HEK293 (cell line): ENCODE measurements around the gene GHDC.
A peak's percentile ranks its signal among the peaks of the same experiment; 100 is the strongest.

Experiments used
- HOXA7 ChIP-seq: sonication (generic); formaldehyde crosslinking; IDR thresholded peaks from 2 replicates; pipeline ENCODE4 v1.8.1; 2022; ENCODE audit warnings: missing genetic modification reagents, borderline replicate concordance
- KLF7 ChIP-seq: fragments of 450-650 bp; formaldehyde crosslinking; IDR thresholded peaks from 2 replicates; pipeline ENCODE4 v1.5.1; 2016; ENCODE audit warnings: missing biosample characterization, missing genetic modification characterization, borderline replicate concordance
- MZF1 ChIP-seq: fragments of 450-650 bp; formaldehyde crosslinking; IDR thresholded peaks from 2 replicates; pipeline ENCODE4 v1.5.1; 2017; ENCODE audit warnings: missing biosample characterization, missing genetic modification characterization, borderline replicate concordance
- PRDM1 ChIP-seq: fragments of 450-650 bp; formaldehyde crosslinking; IDR thresholded peaks from 2 replicates; pipeline ENCODE4; 2016; ENCODE audit warnings: missing biosample characterization, missing genetic modification characterization
- RBAK ChIP-seq: fragments of 450-650 bp; formaldehyde crosslinking; IDR thresholded peaks from 2 replicates; pipeline ENCODE4 v1.5.1; 2016; ENCODE audit warnings: missing biosample characterization, missing genetic modification characterization
- ZBTB17 ChIP-seq: fragments of 450-650 bp; formaldehyde crosslinking; IDR thresholded peaks from 2 replicates; pipeline ENCODE4 v1.5.1; 2016; ENCODE audit warnings: missing biosample characterization, missing genetic modification characterization
- ZBTB20 ChIP-seq: fragments of 450-650 bp; formaldehyde crosslinking; IDR thresholded peaks from 2 replicates; pipeline ENCODE4 v1.5.1; 2016; ENCODE audit warnings: missing biosample characterization, missing genetic modification characterization
- ZFP3 ChIP-seq: fragments of 450-650 bp; formaldehyde crosslinking; IDR thresholded peaks from 2 replicates; pipeline ENCODE4 v1.5.1; 2016; ENCODE audit warnings: low read depth, missing biosample characterization, missing genetic modification characterization
- ZFP41 ChIP-seq: fragments of 450-650 bp; formaldehyde crosslinking; IDR thresholded peaks from 2 replicates; pipeline ENCODE4 v1.5.1; 2016; ENCODE audit warnings: missing biosample characterization, missing genetic modification characterization, borderline replicate concordance
- ZNF114 ChIP-seq: fragments of 450-650 bp; formaldehyde crosslinking; IDR thresholded peaks from 2 replicates; pipeline ENCODE4 v1.5.0; 2017; ENCODE audit warnings: missing biosample characterization, missing genetic modification characterization
- ZNF133 ChIP-seq: fragments of 450-650 bp; formaldehyde crosslinking; IDR thresholded peaks from 2 replicates; pipeline ENCODE4 v1.5.1; 2016; ENCODE audit warnings: missing biosample characterization, missing genetic modification characterization
- ZNF140 ChIP-seq: fragments of 450-650 bp; formaldehyde crosslinking; IDR thresholded peaks from 2 replicates; pipeline ENCODE4 v1.5.1; 2016; ENCODE audit warnings: missing biosample characterization, missing genetic modification characterization
- ZNF19 ChIP-seq: fragments of 450-650 bp; formaldehyde crosslinking; IDR thresholded peaks from 2 replicates; pipeline ENCODE4; 2016; ENCODE audit warnings: missing biosample characterization, missing genetic modification characterization, low read depth
- ZNF221 ChIP-seq: fragments of 450-650 bp; formaldehyde crosslinking; IDR thresholded peaks from 2 replicates; pipeline ENCODE4 v1.5.1; 2017; ENCODE audit warnings: missing biosample characterization, missing genetic modification characterization, borderline replicate concordance
- ZNF23 ChIP-seq: fragments of 450-650 bp; formaldehyde crosslinking; IDR thresholded peaks from 2 replicates; pipeline ENCODE4 v1.5.1; 2016; ENCODE audit warnings: missing biosample characterization, missing genetic modification characterization, borderline replicate concordance
- ZNF341 ChIP-seq: fragments of 450-650 bp; formaldehyde crosslinking; IDR thresholded peaks from 2 replicates; pipeline ENCODE4; 2016; ENCODE audit warnings: low read depth, missing biosample characterization, missing genetic modification characterization
- ZNF354C ChIP-seq: fragments of 450-650 bp; formaldehyde crosslinking; IDR thresholded peaks from 2 replicates; pipeline ENCODE4 v1.5.1; 2016; ENCODE audit warnings: missing biosample characterization, missing genetic modification characterization, low read depth, borderline replicate concordance
- ZNF416 ChIP-seq: fragments of 450-650 bp; formaldehyde crosslinking; IDR thresholded peaks from 2 replicates; pipeline ENCODE4 v1.5.1; 2016; ENCODE audit warnings: missing biosample characterization, missing genetic modification characterization
- ZNF48 ChIP-seq: fragments of 450-650 bp; formaldehyde crosslinking; IDR thresholded peaks from 2 replicates; pipeline ENCODE4 v1.5.1; 2016; ENCODE audit warnings: missing biosample characterization, missing genetic modification characterization
- ZNF561 ChIP-seq: fragments of 450-650 bp; IDR thresholded peaks from 2 replicates; pipeline ENCODE4 v1.5.1; 2018; ENCODE audit warnings: missing biosample characterization, missing genetic modification characterization, borderline replicate concordance
- ZNF596 ChIP-seq: fragments of 450-650 bp; IDR thresholded peaks from 2 replicates; pipeline ENCODE4 v1.5.0; 2018; ENCODE audit warnings: missing biosample characterization, mild to moderate bottlenecking, missing genetic modification characterization, moderate library complexity
- ZNF654 ChIP-seq: fragments of 450-650 bp; formaldehyde crosslinking; IDR thresholded peaks from 2 replicates; pipeline ENCODE4 v1.5.1; 2016; ENCODE audit warnings: low read depth, missing biosample characterization, missing genetic modification characterization
- ZNF658 ChIP-seq: fragments of 450-650 bp; formaldehyde crosslinking; IDR thresholded peaks from 2 replicates; pipeline ENCODE4; 2016; ENCODE audit warnings: missing biosample characterization, missing genetic modification characterization
- ZNF76 ChIP-seq: fragments of 450-650 bp; formaldehyde crosslinking; IDR thresholded peaks from 2 replicates; pipeline ENCODE4; 2016; ENCODE audit warnings: low read depth, missing biosample characterization, missing genetic modification characterization, borderline replicate concordance
- ZNF776 ChIP-seq: fragments of 450-650 bp; formaldehyde crosslinking; IDR thresholded peaks from 2 replicates; pipeline ENCODE4 v1.5.0; 2017; ENCODE audit warnings: missing biosample characterization, missing genetic modification characterization, borderline replicate concordance
- TF ChIP-seq, protein P1 (sequence below): fragments of 450-650 bp; formaldehyde crosslinking; IDR thresholded peaks from 2 replicates; pipeline ENCODE4 v1.5.1; 2016; ENCODE audit warnings: missing biosample characterization, missing genetic modification characterization
- TF ChIP-seq, protein P2 (sequence below): fragments of 450-650 bp; formaldehyde crosslinking; IDR thresholded peaks from 2 replicates; pipeline ENCODE4 v1.5.1; 2016; ENCODE audit warnings: missing biosample characterization, missing genetic modification characterization
- TF ChIP-seq, protein P3 (sequence below): fragments of 450-650 bp; formaldehyde crosslinking; IDR thresholded peaks from 2 replicates; pipeline ENCODE4 v1.5.1; 2016; ENCODE audit warnings: missing biosample characterization, missing genetic modification characterization
- TF ChIP-seq, protein P4 (sequence below): fragments of 450-650 bp; formaldehyde crosslinking; IDR thresholded peaks from 2 replicates; pipeline ENCODE4 v1.5.1; 2017; ENCODE audit warnings: missing biosample characterization, missing genetic modification characterization
- TF ChIP-seq, protein P5 (sequence below): fragments of 450-650 bp; formaldehyde crosslinking; IDR thresholded peaks from 2 replicates; pipeline ENCODE4 v1.5.1; 2016; ENCODE audit warnings: missing biosample characterization, missing genetic modification characterization
- TF ChIP-seq, protein P6 (sequence below): fragments of 450-650 bp; formaldehyde crosslinking; IDR thresholded peaks from 2 replicates; pipeline ENCODE4 v1.5.1; 2017; ENCODE audit warnings: missing biosample characterization, missing genetic modification characterization

The GHDC gene

DNA sequence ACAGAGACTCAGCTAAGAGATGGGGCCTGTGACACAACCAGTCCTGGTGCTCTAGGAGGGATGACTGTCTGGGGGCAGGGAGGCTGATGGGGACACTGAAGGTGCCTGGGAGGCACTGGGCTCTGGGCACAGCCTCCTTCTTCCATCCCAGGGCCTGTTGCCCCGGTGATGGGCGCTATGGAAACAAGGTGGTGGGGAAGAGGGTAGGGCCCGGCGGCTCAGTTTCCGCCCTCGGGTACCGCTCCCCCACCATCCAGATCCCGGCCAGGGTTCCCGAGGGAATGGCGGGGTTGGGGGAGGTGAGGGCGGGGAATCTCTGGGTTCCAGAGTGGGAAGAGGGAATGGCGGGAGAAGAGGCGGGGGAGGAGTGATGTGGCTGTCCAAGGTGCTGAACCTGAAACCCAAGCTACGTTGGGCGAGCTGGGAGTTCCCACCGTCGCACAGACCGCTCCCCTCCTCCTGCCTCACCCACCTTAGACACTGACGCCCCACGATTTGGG is 14.3 kb downstream of the GHDC start (continued):
- peak; percentile 38 for TF ChIP-seq ZNF341 (tag by site-specific recombination)
- TF ChIP-seq HOXA7 (CRISPR knock-in tag): no peak
- no peak for TF ChIP-seq ZNF561 (tag by site-specific recombination)
- TF ChIP-seq, protein P1, sequence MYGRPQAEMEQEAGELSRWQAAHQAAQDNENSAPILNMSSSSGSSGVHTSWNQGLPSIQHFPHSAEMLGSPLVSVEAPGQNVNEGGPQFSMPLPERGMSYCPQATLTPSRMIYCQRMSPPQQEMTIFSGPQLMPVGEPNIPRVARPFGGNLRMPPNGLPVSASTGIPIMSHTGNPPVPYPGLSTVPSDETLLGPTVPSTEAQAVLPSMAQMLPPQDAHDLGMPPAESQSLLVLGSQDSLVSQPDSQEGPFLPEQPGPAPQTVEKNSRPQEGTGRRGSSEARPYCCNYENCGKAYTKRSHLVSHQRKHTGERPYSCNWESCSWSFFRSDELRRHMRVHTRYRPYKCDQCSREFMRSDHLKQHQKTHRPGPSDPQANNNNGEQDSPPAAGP (tag by site-specific recombination): peak; percentile 88
- TF ChIP-seq RBAK (tag by site-specific recombination): no peak
- TF ChIP-seq ZNF23 (tag by site-specific recombination): no peak
- no peak for TF ChIP-seq ZNF354C (tag by site-specific recombination)
- TF ChIP-seq ZNF416 (tag by site-specific recombination): no peak
- TF ChIP-seq, protein P2, sequence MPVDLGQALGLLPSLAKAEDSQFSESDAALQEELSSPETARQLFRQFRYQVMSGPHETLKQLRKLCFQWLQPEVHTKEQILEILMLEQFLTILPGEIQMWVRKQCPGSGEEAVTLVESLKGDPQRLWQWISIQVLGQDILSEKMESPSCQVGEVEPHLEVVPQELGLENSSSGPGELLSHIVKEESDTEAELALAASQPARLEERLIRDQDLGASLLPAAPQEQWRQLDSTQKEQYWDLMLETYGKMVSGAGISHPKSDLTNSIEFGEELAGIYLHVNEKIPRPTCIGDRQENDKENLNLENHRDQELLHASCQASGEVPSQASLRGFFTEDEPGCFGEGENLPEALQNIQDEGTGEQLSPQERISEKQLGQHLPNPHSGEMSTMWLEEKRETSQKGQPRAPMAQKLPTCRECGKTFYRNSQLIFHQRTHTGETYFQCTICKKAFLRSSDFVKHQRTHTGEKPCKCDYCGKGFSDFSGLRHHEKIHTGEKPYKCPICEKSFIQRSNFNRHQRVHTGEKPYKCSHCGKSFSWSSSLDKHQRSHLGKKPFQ (tag by site-specific recombination): no peak
- no peak for TF ChIP-seq ZNF654 (tag by site-specific recombination)
- TF ChIP-seq ZNF221 (tag by site-specific recombination): no peak
- TF ChIP-seq ZNF114: no peak
- TF ChIP-seq ZFP3 (tag by site-specific recombination): no peak
- TF ChIP-seq, protein P3, sequence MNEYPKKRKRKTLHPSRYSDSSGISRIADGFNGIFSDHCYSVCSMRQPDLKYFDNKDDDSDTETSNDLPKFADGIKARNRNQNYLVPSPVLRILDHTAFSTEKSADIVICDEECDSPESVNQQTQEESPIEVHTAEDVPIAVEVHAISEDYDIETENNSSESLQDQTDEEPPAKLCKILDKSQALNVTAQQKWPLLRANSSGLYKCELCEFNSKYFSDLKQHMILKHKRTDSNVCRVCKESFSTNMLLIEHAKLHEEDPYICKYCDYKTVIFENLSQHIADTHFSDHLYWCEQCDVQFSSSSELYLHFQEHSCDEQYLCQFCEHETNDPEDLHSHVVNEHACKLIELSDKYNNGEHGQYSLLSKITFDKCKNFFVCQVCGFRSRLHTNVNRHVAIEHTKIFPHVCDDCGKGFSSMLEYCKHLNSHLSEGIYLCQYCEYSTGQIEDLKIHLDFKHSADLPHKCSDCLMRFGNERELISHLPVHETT: no peak
- TF ChIP-seq, protein P4, sequence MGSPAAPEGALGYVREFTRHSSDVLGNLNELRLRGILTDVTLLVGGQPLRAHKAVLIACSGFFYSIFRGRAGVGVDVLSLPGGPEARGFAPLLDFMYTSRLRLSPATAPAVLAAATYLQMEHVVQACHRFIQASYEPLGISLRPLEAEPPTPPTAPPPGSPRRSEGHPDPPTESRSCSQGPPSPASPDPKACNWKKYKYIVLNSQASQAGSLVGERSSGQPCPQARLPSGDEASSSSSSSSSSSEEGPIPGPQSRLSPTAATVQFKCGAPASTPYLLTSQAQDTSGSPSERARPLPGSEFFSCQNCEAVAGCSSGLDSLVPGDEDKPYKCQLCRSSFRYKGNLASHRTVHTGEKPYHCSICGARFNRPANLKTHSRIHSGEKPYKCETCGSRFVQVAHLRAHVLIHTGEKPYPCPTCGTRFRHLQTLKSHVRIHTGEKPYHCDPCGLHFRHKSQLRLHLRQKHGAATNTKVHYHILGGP (tag by site-specific recombination): no peak
- TF ChIP-seq ZNF776 (tag by site-specific recombination): no peak
- TF ChIP-seq ZNF76 (tag by site-specific recombination): no peak
- TF ChIP-seq ZNF140 (tag by site-specific recombination): no peak
- TF ChIP-seq ZNF658 (tag by site-specific recombination): no peak
- no peak for TF ChIP-seq ZFP41 (tag by site-specific recombination)
- no peak for TF ChIP-seq ZBTB20 (tag by site-specific recombination)
- TF ChIP-seq ZNF48: no peak
- TF ChIP-seq ZNF596 (tag by site-specific recombination): no peak
- TF ChIP-seq, protein P5, sequence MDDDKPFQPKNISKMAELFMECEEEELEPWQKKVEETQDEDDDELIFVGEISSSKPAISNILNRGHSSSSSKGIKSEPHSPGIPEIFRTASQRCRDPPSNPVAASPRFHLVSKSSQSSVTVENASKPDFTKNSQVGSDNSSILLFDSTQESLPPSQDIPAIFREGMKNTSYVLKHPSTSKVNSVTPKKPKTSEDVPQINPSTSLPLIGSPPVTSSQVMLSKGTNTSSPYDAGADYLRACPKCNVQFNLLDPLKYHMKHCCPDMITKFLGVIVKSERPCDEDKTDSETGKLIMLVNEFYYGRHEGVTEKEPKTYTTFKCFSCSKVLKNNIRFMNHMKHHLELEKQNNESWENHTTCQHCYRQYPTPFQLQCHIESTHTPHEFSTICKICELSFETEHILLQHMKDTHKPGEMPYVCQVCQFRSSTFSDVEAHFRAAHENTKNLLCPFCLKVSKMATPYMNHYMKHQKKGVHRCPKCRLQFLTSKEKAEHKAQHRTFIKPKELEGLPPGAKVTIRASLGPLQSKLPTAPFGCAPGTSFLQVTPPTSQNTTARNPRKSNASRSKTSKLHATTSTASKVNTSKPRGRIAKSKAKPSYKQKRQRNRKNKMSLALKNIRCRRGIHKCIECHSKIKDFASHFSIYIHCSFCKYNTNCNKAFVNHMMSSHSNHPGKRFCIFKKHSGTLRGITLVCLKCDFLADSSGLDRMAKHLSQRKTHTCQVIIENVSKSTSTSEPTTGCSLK: no peak
- TF ChIP-seq ZBTB17 (tag by site-specific recombination): 0 out of 2 replicates have a peak, but pooled peaks have one; percentile 21
- TF ChIP-seq MZF1 (tag by site-specific recombination): no peak
- no peak for TF ChIP-seq ZNF19 (tag by site-specific recombination)
- no peak for TF ChIP-seq ZNF133 (tag by site-specific recombination)
- TF ChIP-seq, protein P6, sequence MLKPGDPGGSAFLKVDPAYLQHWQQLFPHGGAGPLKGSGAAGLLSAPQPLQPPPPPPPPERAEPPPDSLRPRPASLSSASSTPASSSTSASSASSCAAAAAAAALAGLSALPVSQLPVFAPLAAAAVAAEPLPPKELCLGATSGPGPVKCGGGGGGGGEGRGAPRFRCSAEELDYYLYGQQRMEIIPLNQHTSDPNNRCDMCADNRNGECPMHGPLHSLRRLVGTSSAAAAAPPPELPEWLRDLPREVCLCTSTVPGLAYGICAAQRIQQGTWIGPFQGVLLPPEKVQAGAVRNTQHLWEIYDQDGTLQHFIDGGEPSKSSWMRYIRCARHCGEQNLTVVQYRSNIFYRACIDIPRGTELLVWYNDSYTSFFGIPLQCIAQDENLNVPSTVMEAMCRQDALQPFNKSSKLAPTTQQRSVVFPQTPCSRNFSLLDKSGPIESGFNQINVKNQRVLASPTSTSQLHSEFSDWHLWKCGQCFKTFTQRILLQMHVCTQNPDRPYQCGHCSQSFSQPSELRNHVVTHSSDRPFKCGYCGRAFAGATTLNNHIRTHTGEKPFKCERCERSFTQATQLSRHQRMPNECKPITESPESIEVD (tag by site-specific recombination): no peak
- no peak for TF ChIP-seq PRDM1 (tag by site-specific recombination)
- TF ChIP-seq KLF7 (tag by site-specific recombination): no peak
